ENCODE results near the gene PIGU. TPM values are rescaled to one million over a fixed set of nuclear protein-coding genes. Genes with fewer than 3 reads are reported as not detected.

PIGU gene
- polyA plus RNA-seq, 1 donor from 2014 or later, result 35.8 TPM

GRCh38 chr20:34549291-34549928 is 127.5 kb downstream of the PIGU start:
- Histone ChIP-seq H3K27ac (ENCODE audit: low read length) (no peak overlapping the region), H3K4me3 (ENCODE audit: low read length) (no peak overlapping the region), H3K4me2 (ENCODE audit: low read length) (no peak overlapping the region), H2AFZ (ENCODE audit: low read depth, low read length) (no peak overlapping the region), H3K79me2 (replicated peaks; ENCODE audit: insufficient read depth, low read length) (no peaks in the 10 kb centered on the region), H3F3A (ENCODE audit: insufficient read depth, low read length, poor library complexity, severe bottlenecking) (no peaks in the 10 kb centered on the region), H3K27me3 (ENCODE audit: insufficient read depth, low read depth, low read length) (no peaks in the 10 kb centered on the region), H3K9me2 (ENCODE audit: insufficient read depth, low read length) (no peaks in the 10 kb centered on the region), H3K36me3 (ENCODE audit: insufficient read depth, low read length) (no peaks in the 10 kb centered on the region), H3K9ac (ENCODE audit: low read length) (no peak overlapping the region), H3K9me3 (ENCODE audit: low read length) (no peaks in the 10 kb centered on the region), H4K20me1 (ENCODE audit: insufficient read depth) (no peaks in the 10 kb centered on the region)
- no peak for TF ChIP-seq TAF1 (IDR thresholded peaks at IDR 0.05; ENCODE audit: low read depth)
- TF ChIP-seq POLR2AphosphoS5 (IDR thresholded peaks at IDR 0.05), result no peak
- no peak for TF ChIP-seq RAD21 (conservative IDR thresholded peaks at IDR 0.05)
- TF ChIP-seq EZH2 (IDR thresholded peaks at IDR 0.05; ENCODE audit: borderline replicate concordance, insufficient read depth, low read length, poor library complexity, severe bottlenecking), result no peak

DNA sequence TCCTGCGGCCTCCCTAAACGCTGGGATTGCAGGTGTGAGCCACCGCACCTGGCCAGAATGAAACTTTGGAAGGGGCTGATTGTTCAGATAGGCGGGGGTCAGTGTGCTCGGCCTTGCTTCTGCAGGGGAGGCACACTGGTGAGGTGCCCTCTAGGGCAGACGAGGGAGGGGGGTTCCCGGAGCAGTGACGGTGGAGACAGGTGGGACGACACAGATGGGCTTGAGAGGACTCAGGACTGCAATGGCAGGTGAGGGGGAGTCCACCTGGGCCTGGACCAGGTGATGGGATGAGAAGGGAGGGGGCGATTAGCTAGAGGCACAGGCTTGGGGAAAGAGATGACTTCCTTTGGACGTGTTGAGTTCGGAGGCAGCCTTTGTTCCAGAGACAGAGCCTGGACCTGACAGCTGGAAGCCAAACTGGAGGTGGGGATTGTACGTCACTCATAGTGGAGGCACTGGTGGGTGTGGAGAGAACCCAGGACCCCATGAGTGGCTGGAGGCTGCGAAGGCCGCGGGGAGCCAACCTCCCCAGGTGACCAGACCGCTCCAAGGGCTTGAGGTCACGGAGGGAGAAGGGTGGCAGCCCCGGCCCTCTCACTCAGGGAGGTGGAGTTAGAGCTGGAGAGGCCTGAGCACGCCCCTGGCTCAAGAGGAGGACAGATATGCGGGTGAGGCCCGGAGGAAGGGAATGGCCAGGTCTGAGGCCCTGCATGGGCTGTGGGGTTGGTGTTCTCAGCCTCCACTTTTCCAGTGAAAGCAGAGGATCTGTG is 128.9 kb downstream of the PIGU start:
- no peaks in the 10 kb centered on the region for H3K36me3 ChIP-seq (ENCODE audit: insufficient read depth, low read length)
- TF ChIP-seq CTCF (IDR thresholded peaks at IDR 0.05; ENCODE audit: poor library complexity, severe bottlenecking) (no peak), SMC3 (conservative IDR thresholded peaks at IDR 0.05; ENCODE audit: poor library complexity) (no peak), MXI1 (conservative IDR thresholded peaks at IDR 0.05; ENCODE audit: poor library complexity, severe bottlenecking) (no peak), TAF1 (IDR thresholded peaks at IDR 0.05; ENCODE audit: low read depth) (no peak), REST (IDR thresholded peaks at IDR 0.05; ENCODE audit: borderline replicate concordance) (no peak), RAD21 (conservative IDR thresholded peaks at IDR 0.05) (no peak), EZH2 (IDR thresholded peaks at IDR 0.05; ENCODE audit: borderline replicate concordance, insufficient read depth, low read length, poor library complexity, severe bottlenecking) (no peak), POLR2AphosphoS5 (IDR thresholded peaks at IDR 0.05) (no peak), EP300 (conservative IDR thresholded peaks at IDR 0.05; ENCODE audit: poor library complexity, severe bottlenecking) (no peak)
- no peaks in the 10 kb centered on the region for H3K9me3 ChIP-seq (ENCODE audit: low read length)
- H3K4me3 ChIP-seq (ENCODE audit: low read length), result no peak overlapping the region
- H2AFZ ChIP-seq (ENCODE audit: low read depth, low read length), result no peak overlapping the region
- no peaks in the 10 kb centered on the region for H3K9me2 ChIP-seq (ENCODE audit: insufficient read depth, low read length)
- H4K20me1 ChIP-seq (ENCODE audit: insufficient read depth), result no peaks in the 10 kb centered on the region
- no peak overlapping the region for H3K27ac ChIP-seq (ENCODE audit: low read length)
- no peaks in the 10 kb centered on the region for H3F3A ChIP-seq (ENCODE audit: insufficient read depth, low read length, poor library complexity, severe bottlenecking)
- H3K27me3 ChIP-seq (ENCODE audit: insufficient read depth, low read depth, low read length), result no peaks in the 10 kb centered on the region
- no peak overlapping the region for H3K9ac ChIP-seq (ENCODE audit: low read length)
- no peak overlapping the region for H3K4me2 ChIP-seq (ENCODE audit: low read length)
- no peaks in the 10 kb centered on the region for H3K79me2 ChIP-seq (replicated peaks; ENCODE audit: insufficient read depth, low read length)
